HG03558 (cell line): ENCODE data around the gene UMAD1.

Source experiments
- ATAC-seq: cut with Tn5 transposase; IDR thresholded peaks from one replicate; pipeline ENCODE4 v1.9.1; 2021; ENCODE audit warnings: moderate number of reproducible peaks; ENCODE audit not compliant: unreplicated experiment; ENCODE audit errors: extremely low read depth

The UMAD1 gene

GRCh38 chr7:7640221-7641128, at the start of gene UMAD1:
UMAD1 (plus strand) TSS chr7:7640752; CDS start chr7:7673372, 32,620 bp downstream.
- ATAC-seq = peak; percentile 97

- ATAC-seq = no peak
Observed at GRCh38 chr7:7595451-7595850, 45.1 kb upstream of the UMAD1 start.

GRCh38 chr7:7596176-7596575, 44.4 kb upstream of the UMAD1 start:
- ATAC-seq = no peak

GRCh38 chr7:7607010-7607409, 33.5 kb upstream of the UMAD1 start:
- ATAC-seq = no peak

- ATAC-seq = no peak
Observed at GRCh38 chr7:7609330-7609729, 31.2 kb upstream of the UMAD1 start.

GRCh38 chr7:7612519-7612918, 28.0 kb upstream of the UMAD1 start:
- no peak for ATAC-seq

- ATAC-seq = no peak
Observed at GRCh38 chr7:7613210-7613609, 27.3 kb upstream of the UMAD1 start.

GRCh38 chr7:7614018-7614741, 26.4 kb upstream of the UMAD1 start:
- ATAC-seq = no peak

- no peak for ATAC-seq
Observed at GRCh38 chr7:7617550-7617949, 23.0 kb upstream of the UMAD1 start.

GRCh38 chr7:7618410-7618809, 22.1 kb upstream of the UMAD1 start:
- ATAC-seq = no peak

GRCh38 chr7:7620236-7620635, 20.3 kb upstream of the UMAD1 start:
- no peak for ATAC-seq

- ATAC-seq = no peak
Observed at GRCh38 chr7:7620644-7621210, 19.8 kb upstream of the UMAD1 start.

GRCh38 chr7:7628476-7628875, 12.1 kb upstream of the UMAD1 start:
- no peak for ATAC-seq

GRCh38 chr7:7630626-7631329, 9.8 kb upstream of the UMAD1 start:
- ATAC-seq = no peak

- no peak for ATAC-seq
Observed at GRCh38 chr7:7639421-7639820, 1.1 kb upstream of the UMAD1 start.

GRCh38 chr7:7639847-7640220, 718 bp upstream of the UMAD1 start:
- no peak for ATAC-seq

GRCh38 chr7:7641129-7641663, 644 bp downstream of the UMAD1 start:
- peak; percentile 1 for ATAC-seq

- no peak for ATAC-seq
Observed at GRCh38 chr7:7642081-7642480, 1.5 kb downstream of the UMAD1 start.

- ATAC-seq = no peak
Observed at GRCh38 chr7:7647495-7648036, 7.0 kb downstream of the UMAD1 start.

- no peak for ATAC-seq
Observed at GRCh38 chr7:7650682-7651206, 10.2 kb downstream of the UMAD1 start.
